Superior temporal gyrus (tissue), 1 donor: ENCODE data around the gene RAB36.

Experiments used
- DNase-seq: peaks from one replicate; pipeline ENCODE4 v3.0.0-alpha.2; 2016; ENCODE audit errors: extremely low spot score

The RAB36 gene

DNA sequence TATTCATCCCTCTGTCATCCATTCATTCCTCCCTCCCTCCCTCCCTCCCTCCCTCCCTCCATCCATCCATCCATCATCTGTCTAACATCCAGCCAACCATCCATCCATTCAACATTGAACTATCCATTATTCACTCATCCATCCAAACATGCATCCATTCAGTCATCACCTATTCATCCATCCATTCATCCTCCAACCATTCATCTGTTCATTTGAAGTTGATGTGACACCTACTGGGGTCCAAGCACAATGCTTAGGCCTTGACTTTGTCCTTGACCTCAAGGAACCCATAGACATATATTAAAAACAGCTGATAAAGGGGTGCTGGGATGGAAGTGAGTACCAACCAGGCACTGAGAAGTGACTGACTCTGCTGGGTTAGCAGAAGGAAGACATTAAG is 61.6 kb downstream of the RAB36 start:
- no peak for DNase-seq

DNA sequence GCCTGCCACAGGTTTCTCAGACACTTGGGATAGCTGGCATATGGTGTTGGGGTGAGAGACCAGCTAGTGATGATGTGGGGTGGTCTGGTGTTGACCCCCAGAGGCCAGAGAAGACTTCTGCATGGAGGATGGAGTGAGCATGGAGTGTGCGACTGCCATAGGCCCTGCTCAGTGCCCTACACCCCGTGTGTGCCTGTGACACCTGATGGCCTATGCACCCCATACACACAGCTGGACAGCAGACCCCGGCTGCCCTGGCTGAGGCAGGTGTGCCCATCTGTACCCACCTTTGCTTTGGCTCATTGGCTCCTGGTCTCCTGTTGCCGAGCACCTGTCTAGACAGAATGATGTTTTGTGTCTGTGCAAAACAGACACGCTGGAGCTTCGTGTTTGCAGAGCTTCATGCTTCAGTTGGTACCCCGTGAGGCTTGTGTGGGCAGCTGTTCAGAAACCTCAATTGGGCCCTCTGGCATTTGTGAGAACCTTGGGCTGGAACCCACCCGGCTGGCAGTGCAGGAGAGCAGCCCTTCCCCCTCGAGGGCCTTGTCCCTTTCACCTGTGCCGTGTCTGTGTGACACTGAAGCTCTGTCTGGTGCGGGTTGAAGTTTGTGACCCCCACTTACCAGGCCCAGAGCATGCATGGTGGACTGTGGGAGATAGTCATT is 62.6 kb downstream of the RAB36 start:
- no peak for DNase-seq

DNA sequence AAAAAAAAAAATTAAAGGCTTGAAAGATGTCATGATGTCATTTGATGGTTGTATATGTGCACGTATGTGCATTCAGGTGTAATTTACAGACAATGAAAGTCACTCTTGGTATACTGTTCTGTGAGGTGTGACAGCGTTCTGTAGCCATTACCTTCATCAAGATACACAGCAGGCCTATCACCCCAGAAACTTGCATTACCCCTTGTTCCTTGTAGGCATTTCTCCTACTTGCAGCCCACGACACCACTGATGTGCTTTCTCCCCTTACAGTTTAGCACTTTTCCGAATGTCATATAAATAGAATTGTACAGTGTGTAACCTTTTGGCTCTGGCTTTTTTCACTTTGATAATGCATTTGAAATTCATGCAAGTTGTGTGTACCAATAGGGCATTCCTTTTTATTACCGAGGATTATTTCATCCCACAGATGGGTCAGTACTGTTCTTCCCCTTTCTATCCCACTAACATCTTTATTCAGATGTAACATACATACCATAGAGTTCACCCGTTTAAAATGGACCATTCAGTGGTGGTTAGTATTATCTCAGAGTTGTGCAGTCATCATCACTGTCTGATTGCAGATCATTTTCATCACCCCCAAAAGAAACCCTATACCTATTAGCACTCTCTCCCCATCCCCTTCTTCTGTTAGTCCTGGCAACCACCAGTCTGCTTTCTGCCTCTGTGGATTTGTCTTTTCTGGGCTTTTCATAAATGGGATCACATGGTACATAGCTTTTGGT is 65.3 kb downstream of the RAB36 start:
- no peak for DNase-seq

DNA sequence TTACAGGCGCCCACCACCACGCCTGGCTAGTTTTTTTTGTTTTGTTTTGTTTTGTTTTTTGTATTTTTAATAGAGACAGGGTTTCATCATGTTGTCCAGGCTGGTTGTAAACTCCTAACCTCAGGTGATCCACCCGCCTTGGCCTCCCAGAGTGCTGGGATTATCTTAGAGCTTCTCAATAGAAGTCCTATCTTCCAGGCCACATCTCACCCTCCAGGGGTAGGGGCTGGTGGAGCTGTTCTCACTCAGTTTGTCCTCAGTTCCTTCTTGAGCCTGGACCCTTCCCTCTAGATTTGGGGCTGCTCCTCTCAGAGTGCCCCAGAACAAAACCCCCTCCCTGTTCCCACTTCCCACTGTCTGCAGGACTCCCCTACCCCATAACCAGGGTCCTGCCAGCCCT is 66.3 kb downstream of the RAB36 start:
- no peak for DNase-seq

DNA sequence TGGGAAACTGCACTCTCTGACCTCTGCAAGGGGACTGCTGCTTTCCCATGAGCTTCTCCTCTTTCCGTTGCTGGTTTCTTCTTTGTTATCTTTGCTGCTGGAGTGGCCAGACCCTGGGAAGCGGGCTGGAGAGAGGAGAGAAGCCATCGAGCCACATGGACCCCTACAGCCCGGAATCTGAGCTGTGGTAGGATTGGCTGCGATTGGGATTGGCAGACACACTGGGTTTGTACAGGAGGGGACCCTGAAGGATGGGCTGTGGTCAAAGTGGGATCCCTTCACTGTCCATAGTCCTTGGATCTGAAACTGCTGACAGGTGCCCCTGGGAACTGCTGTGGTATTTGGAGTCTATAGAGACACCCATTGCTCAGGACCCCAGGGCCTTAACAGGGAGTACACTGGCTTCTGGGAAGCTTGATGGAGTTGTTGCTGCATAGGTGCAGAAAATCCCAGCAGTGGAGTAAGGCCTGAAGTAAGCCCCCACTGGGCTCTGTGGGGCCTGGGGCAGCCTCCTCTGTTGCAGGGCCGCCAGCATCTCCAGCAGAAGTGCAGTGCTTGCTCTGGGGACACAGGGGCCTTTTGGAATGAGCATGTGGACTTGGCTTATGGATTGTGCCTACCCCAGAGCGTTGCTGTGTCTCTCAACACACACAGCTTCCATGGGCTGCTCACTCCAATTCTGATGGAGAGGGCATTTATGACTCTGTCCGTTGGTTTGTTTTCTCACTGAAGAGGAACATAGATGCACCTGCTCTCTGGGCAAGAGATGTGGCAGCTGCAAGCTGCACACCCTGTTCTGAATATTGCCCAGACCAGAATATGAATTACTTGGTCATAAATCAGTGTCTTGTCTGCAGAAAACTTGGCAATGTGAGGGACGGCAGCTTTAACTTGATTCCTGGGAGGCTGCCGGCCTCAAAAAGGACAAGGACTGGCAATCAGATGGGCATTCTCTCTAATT is 67.1 kb downstream of the RAB36 start:
- DNase-seq, result no peak

DNA sequence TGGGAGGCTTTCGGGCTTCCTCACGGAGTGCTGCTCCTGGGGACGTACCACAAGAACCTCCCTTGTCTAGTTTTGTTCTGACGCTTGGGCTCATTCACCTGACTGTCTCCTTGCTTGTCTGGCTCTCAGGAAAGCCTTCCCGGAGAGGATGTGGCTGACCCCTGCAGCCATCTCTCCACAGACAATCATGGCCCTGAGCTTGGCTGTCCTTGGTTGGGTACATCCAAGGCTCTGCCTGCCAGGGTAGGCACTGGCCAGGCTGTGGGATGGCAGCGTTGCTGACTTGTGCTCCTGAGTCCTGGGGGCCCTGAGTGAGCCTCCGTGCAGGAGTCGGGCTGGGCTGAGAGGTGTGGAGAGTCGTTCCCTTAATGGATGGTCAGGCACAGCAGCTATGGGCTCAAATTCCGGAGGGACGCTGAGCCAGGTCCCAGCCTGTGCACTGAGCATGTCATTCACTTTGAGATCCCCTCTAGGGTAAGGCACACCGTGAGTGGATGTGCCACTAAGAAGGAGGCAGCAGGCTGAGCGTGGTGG is 67.8 kb downstream of the RAB36 start:
- no peak for DNase-seq

DNA sequence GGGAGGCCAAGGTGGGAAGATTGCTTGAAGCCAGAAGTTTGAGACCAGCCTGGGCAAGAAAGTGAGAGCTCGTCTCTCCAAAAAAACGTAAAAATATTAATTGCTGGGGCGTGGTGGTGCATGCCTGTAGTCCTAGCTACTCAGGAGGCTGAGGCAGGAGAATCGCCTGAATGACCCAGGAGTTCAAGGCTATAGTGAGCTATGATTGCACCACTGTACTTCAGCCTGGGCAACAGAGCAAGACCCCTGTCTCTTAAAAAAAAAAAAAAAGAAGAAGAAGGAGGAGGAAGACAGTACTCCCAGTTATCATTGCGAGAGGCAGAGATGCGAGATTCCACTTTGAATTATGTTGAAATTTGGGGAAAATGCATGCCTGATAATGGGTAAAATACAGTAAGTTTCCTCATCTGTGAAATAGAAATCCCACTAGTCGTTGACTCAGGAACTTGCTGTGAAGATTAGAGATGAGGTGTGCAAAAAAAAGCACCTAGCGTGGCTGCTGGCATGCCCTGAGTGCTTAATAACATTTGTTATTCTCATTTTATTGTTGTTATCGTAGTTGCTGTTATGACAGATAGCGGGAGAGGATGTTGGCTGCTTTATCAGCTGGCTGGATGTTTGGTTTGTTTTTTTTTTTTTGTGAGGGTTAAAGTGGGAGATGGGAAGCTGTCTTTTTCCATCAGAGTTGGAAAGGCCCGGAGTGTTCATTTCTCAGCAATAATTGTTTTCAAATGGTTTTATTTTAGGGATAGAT is 68.5 kb downstream of the RAB36 start:
- DNase-seq, result no peak
